ENCODE results near the gene TEX2. TPM values are rescaled to one million over a fixed set of nuclear protein-coding genes. Genes with fewer than 3 reads are reported as not detected.

TEX2 gene
- polyA plus RNA-seq, 1 donor (not counting 4 experiments of a cell fraction or from before 2014, with no cell fraction given), result 44.4 TPM

- dilution Hi-C loops (cut with MboI; ENCODE audit: extremely low pct_ligation_motif_present, low sequenced_read_pairs), result no loop called here
- DNase-seq (ENCODE audit: low read depth, low spot score) (no peak), FAIRE-seq (no peak)
- Histone ChIP-seq H2AFZ (ENCODE audit: control insufficient read depth, low read length) (no peak overlapping the region), H3K9ac (ENCODE audit: control insufficient read depth, extremely low read depth, insufficient read depth, low read length) (no peak overlapping the region), H3K9me3 (ENCODE audit: control insufficient read depth, low read depth, low read length) (no peaks in the 10 kb centered on the region), H3K4me3 (ENCODE audit: control insufficient read depth in 2 of 3, extremely low read depth in 1 of 3, insufficient read depth in 2 of 3, low read depth in 1 of 3, low read length in 3 of 3) (no peak overlapping the region), H3K27me3 (ENCODE audit: control insufficient read depth, extremely low read depth, insufficient read depth, low read length) (no peaks in the 10 kb centered on the region), H3K27ac (ENCODE audit: control insufficient read depth, insufficient read depth, low read length) (no peak overlapping the region), H3K9me1 (ENCODE audit: control insufficient read depth, extremely low read depth, insufficient read depth, low read length) (no peaks in the 10 kb centered on the region), H3K36me3 (ENCODE audit: control insufficient read depth in 2 of 2, extremely low read depth in 1 of 2, insufficient read depth in 2 of 2, low read length in 2 of 2) (peaks cover 0 to 1% of the 10 kb centered on the region in 2 experiments), H4K20me1 (ENCODE audit: control insufficient read depth, extremely low read depth, insufficient read depth, low read length) (no peaks in the 10 kb centered on the region), H3K4me1 (ENCODE audit: control insufficient read depth, extremely low read depth, insufficient read depth, low read length) (peaks cover 30% of the 10 kb centered on the region), H3K79me2 (ENCODE audit: control insufficient read depth, insufficient read depth, low read length) (peaks cover 13% of the 10 kb centered on the region), H3K4me2 (ENCODE audit: control insufficient read depth, extremely low read depth, insufficient read depth, low read depth, low read length) (no peak overlapping the region)
- TF ChIP-seq EZH2 (IDR thresholded peaks at IDR 0.05; ENCODE audit: low read length) (no peak), CTCF (optimal IDR thresholded peaks at IDR 0.05 in 1 of 3, IDR thresholded peaks at IDR 0.05 in 1 of 3, conservative IDR thresholded peaks at IDR 0.05 in 1 of 3; ENCODE audit: extremely low read depth in 1 of 3, insufficient read depth in 2 of 3, low read length in 3 of 3) (no peak)
Observed at GRCh38 chr17:64113006-64113405, 150.1 kb downstream of the TEX2 start.

- Histone ChIP-seq H3K36me3 (ENCODE audit: control insufficient read depth in 2 of 2, extremely low read depth in 1 of 2, insufficient read depth in 2 of 2, low read length in 2 of 2) (peaks cover 0 to 1% of the 10 kb centered on the region in 2 experiments), H3K9ac (ENCODE audit: control insufficient read depth, extremely low read depth, insufficient read depth, low read length) (no peak overlapping the region), H3K4me2 (ENCODE audit: control insufficient read depth, extremely low read depth, insufficient read depth, low read depth, low read length) (no peak overlapping the region), H3K4me3 (ENCODE audit: control insufficient read depth in 2 of 3, extremely low read depth in 1 of 3, insufficient read depth in 2 of 3, low read depth in 1 of 3, low read length in 3 of 3) (no peak overlapping the region), H3K27ac (ENCODE audit: control insufficient read depth, insufficient read depth, low read length) (no peak overlapping the region), H2AFZ (ENCODE audit: control insufficient read depth, low read length) (no peak overlapping the region), H4K20me1 (ENCODE audit: control insufficient read depth, extremely low read depth, insufficient read depth, low read length) (no peaks in the 10 kb centered on the region), H3K4me1 (ENCODE audit: control insufficient read depth, extremely low read depth, insufficient read depth, low read length) (peaks cover 36% of the 10 kb centered on the region), H3K9me1 (ENCODE audit: control insufficient read depth, extremely low read depth, insufficient read depth, low read length) (no peaks in the 10 kb centered on the region), H3K79me2 (ENCODE audit: control insufficient read depth, insufficient read depth, low read length) (peaks cover 8% of the 10 kb centered on the region), H3K27me3 (ENCODE audit: control insufficient read depth, extremely low read depth, insufficient read depth, low read length) (no peaks in the 10 kb centered on the region), H3K9me3 (ENCODE audit: control insufficient read depth, low read depth, low read length) (no peaks in the 10 kb centered on the region)
- DNase-seq (ENCODE audit: low read depth, low spot score), result no peak
- dilution Hi-C loops (cut with MboI; ENCODE audit: extremely low pct_ligation_motif_present, low sequenced_read_pairs), result no loop called here
- FAIRE-seq, result no peak
- no peak for TF ChIP-seq CTCF (optimal IDR thresholded peaks at IDR 0.05 in 1 of 3, IDR thresholded peaks at IDR 0.05 in 1 of 3, conservative IDR thresholded peaks at IDR 0.05 in 1 of 3; ENCODE audit: extremely low read depth in 1 of 3, insufficient read depth in 2 of 3, low read length in 3 of 3)
- TF ChIP-seq EZH2 (IDR thresholded peaks at IDR 0.05; ENCODE audit: low read length), result no peak
Observed at GRCh38 chr17:64111831-64112230, 151.2 kb downstream of the TEX2 start.

Data from keratinocyte (primary cell).